CD4-positive, alpha-beta T cell (primary cell): ENCODE data around the gene TBX4. TPM values are rescaled to one million over a fixed set of nuclear protein-coding genes. Genes with fewer than 3 reads are reported as not detected.

Experiments
- ATAC-seq: fragments of 200-7000 bp; cut with Tn5 transposase; one replicate; pipeline ENCODE4 v1.10.0; 2022; ENCODE audit warnings: mild to moderate bottlenecking; ENCODE audit not compliant: poor library complexity
- CTCF ChIA-PET: fragments of 350-600 bp; sonication (Branson Sonifier 250); formaldehyde crosslinking; loops from one replicate; lab custom pipeline; 2021; ENCODE audit warnings: antibody characterized with exemption, inconsistent platforms; lab: Charles Lee
- POLR2A ChIA-PET: fragments of 350-600 bp; sonication (Branson Sonifier 250); formaldehyde crosslinking; loops from one replicate; lab custom pipeline; 2021; ENCODE audit warnings: antibody characterized with exemption, inconsistent platforms; lab: Charles Lee
- DNase-seq, 14 experiments: peaks; one replicate each; pipeline ENCODE4 v3.0.0-alpha.2; 2013 to 2020; ENCODE audit warnings: mixed read lengths in 2 of 14
- H3K27ac ChIP-seq, 2 donors: one replicate each; pipeline versions ENCODE4 v1.5.1 to v1.7.0; 2013; ENCODE audit warnings: low read length in 2 of 2, low read depth in 1 of 2, mild to moderate bottlenecking in 1 of 2
- H3K27me3 ChIP-seq, 2 experiments: 1 replicate in 1 of 2; 2 replicates in 1 of 2; pipeline versions ENCODE4 v1.6.1 to v1.7.0; 2013; ENCODE audit warnings: low read length in 2 of 2, control low read depth in 1 of 2, mild to moderate bottlenecking in 1 of 2, moderate library complexity in 1 of 2; ENCODE audit not compliant: insufficient read depth in 2 of 2, control insufficient read depth in 1 of 2
- H3K36me3 ChIP-seq: one replicate; pipeline ENCODE4 v1.6.1; 2013; ENCODE audit warnings: low read length, control low read depth; ENCODE audit not compliant: insufficient read depth
- H3K4me1 ChIP-seq: one replicate; pipeline ENCODE4 v1.6.1; 2013; ENCODE audit warnings: low read length, control low read depth; ENCODE audit not compliant: insufficient read depth
- H3K4me3 ChIP-seq: one replicate; pipeline ENCODE4 v1.5.1; 2013; ENCODE audit warnings: mild to moderate bottlenecking, low read length, moderate library complexity
- H3K9me3 ChIP-seq, 2 experiments: 1 replicate in 1 of 2; 2 replicates in 1 of 2; pipeline versions ENCODE4 v1.6.1 to v1.7.0; 2013; ENCODE audit warnings: low read length in 2 of 2, mild to moderate bottlenecking in 2 of 2, control low read depth in 1 of 2, moderate library complexity in 1 of 2; ENCODE audit not compliant: control insufficient read depth in 1 of 2, insufficient read depth in 1 of 2
- H3K27ac Mint-ChIP-seq: one replicate; pipeline ENCODE4 v1.8.0; 2020; ENCODE audit warnings: mixed read lengths
- H3K27me3 Mint-ChIP-seq: one replicate; pipeline ENCODE4 v1.8.0; 2021; ENCODE audit warnings: mixed read lengths
- H3K36me3 Mint-ChIP-seq: one replicate; pipeline ENCODE4 v1.8.0; 2021; ENCODE audit warnings: low read depth, mixed read lengths
- H3K4me1 Mint-ChIP-seq: one replicate; pipeline ENCODE4 v1.8.0; 2021; ENCODE audit warnings: low read depth, mixed read lengths
- H3K4me3 Mint-ChIP-seq: one replicate; pipeline ENCODE4 v1.8.0; 2020; ENCODE audit warnings: mild to moderate bottlenecking, mixed read lengths
- H3K9me3 Mint-ChIP-seq: one replicate; pipeline ENCODE4 v1.8.0; 2020; ENCODE audit warnings: mixed read lengths
- intact Hi-C, 2 experiments: fragments of 100-400 bp; cut with DNase I in 1 of 2; cut with micrococcal nuclease in 1 of 2; formaldehyde crosslinking; loops; one replicate each; pipeline versions ENCODE4 v1.15.1 to v1.9.0; 2023 to 2025; cut with DNase I, micrococcal nuclease
- total RNA-seq, 174 experiments: library from RNA in 2 of 174; stranded (reverse) in 2 of 174; gene quantifications; one replicate each; pipeline ENCODE4 v1.2.3 and lab custom pipeline; 2021 to 2026
- TF ChIP-seq, protein P1 (sequence below): fragments of 200-600 bp; IDR thresholded peaks from one replicate; pipeline ENCODE4 v1.8.0; 2022; ENCODE audit warnings: antibody characterized with exemption, mild to moderate bottlenecking

Gene TBX4
- total RNA-seq, 2 experiments from 2014 or later, result not detected

DNA sequence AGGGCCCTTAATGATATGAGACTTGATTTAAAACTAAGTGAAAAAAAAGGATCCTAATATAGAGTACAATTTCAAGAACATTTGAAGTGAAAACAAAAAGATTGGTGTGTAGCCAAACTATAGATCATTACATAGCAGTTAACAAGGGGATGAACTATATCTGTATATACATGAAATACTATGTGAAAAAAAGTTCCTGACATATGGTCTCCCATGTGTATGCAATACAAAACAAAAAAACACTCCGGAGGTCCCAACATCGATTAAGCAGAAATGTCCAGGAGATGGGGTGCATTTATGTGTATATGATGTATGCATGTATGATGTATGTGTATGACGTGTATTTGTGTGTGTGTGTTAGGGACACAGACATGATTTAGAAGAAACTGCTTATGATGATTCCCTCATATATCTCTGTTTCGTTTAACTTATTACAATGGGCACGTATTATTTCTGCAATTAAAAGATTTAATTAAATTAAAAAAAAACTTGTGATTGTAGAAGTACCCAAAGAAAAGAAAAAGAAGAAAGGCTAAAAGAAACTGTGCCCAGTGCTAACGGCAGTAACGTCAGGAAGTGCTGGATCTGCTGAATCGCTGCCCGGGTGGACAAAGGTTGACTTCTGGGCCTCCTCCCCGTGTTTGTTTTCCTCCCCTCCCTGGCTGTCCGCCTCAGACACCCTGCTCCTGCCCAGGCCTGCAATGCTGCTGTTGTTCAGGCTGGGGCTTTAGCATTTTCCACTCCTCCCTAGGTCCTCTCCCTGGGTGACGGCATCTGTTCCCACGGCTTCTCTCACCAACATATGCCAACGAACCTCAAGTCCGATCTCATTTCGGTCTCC lies 36.9 kb downstream of the TBX4 start:
- Histone ChIP-seq H3K36me3 (no peaks in the 10 kb centered on the region), H3K27me3 (peaks cover 0 to under 1% of the 10 kb centered on the region in 2 experiments), H3K9me3 (no peaks in the 10 kb centered on the region), H3K27ac (no peak overlapping the region), H3K4me1 (no peaks in the 10 kb centered on the region), H3K4me3 (no peak overlapping the region)
- intact Hi-C loops, result no loop called here
- H3K4me3 Mint-ChIP-seq, result no peak overlapping the region
- DNase-seq (no peak), ATAC-seq (no peak)
- H3K27me3 Mint-ChIP-seq, result peaks cover 5% of the 10 kb centered on the region
- POLR2A ChIA-PET, result no interaction called here
- no peaks in the 10 kb centered on the region for H3K4me1 Mint-ChIP-seq
- CTCF ChIA-PET, result no interaction called here
- no peaks in the 10 kb centered on the region for H3K9me3 Mint-ChIP-seq
- no peaks in the 10 kb centered on the region for H3K36me3 Mint-ChIP-seq
- no peak overlapping the region for H3K27ac Mint-ChIP-seq
- TF ChIP-seq, protein P1, sequence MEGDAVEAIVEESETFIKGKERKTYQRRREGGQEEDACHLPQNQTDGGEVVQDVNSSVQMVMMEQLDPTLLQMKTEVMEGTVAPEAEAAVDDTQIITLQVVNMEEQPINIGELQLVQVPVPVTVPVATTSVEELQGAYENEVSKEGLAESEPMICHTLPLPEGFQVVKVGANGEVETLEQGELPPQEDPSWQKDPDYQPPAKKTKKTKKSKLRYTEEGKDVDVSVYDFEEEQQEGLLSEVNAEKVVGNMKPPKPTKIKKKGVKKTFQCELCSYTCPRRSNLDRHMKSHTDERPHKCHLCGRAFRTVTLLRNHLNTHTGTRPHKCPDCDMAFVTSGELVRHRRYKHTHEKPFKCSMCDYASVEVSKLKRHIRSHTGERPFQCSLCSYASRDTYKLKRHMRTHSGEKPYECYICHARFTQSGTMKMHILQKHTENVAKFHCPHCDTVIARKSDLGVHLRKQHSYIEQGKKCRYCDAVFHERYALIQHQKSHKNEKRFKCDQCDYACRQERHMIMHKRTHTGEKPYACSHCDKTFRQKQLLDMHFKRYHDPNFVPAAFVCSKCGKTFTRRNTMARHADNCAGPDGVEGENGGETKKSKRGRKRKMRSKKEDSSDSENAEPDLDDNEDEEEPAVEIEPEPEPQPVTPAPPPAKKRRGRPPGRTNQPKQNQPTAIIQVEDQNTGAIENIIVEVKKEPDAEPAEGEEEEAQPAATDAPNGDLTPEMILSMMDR, result no peak

- H3K27ac ChIP-seq, result no peak overlapping the region
- Mint-ChIP-seq H3K27ac (no peak overlapping the region), H3K4me1 (no peaks in the 10 kb centered on the region), H3K4me3 (no peak overlapping the region), H3K9me3 (no peaks in the 10 kb centered on the region), H3K36me3 (no peaks in the 10 kb centered on the region), H3K27me3 (peaks cover 11% of the 10 kb centered on the region)
- H3K36me3 ChIP-seq, result no peaks in the 10 kb centered on the region
- ATAC-seq, result no peak
- ChIA-PET CTCF (no interaction called here), POLR2A (no interaction called here)
- peaks cover 3 to 7% of the 10 kb centered on the region in 2 experiments for H3K27me3 ChIP-seq
- H3K4me1 ChIP-seq, result no peaks in the 10 kb centered on the region
- no peak for DNase-seq
- no peaks in the 10 kb centered on the region for H3K9me3 ChIP-seq
- intact Hi-C loops, result no loop called here
- no peak overlapping the region for H3K4me3 ChIP-seq
- TF ChIP-seq, protein P1, result no peak
Observed at GRCh38 chr17:61489719-61490490, 37.7 kb downstream of the TBX4 start.

DNA sequence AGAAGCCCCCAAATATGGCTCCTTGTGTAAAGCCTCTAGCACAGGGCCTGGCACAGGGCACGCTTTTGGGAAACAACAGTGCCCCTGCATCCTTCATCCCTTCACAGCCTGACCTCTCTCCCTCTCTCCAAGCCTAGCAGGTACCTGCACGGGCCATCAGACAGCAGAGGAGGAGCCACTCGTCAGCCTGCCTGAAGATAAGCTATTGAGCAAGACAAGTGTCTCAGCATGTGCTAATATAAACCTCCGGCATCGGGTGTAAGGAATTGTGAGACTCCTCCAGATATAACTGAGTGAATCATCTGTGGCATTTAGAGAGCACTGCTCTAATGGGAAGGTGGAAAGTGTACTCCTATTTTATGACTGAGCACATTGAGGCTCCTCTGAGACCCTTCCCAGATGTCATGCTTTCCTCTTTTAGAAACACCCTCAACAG lies 38.3 kb downstream of the TBX4 start:
- CTCF ChIA-PET, result no interaction called here
- DNase-seq (no peak), ATAC-seq (no peak)
- Mint-ChIP-seq H3K27ac (no peak overlapping the region), H3K4me1 (no peaks in the 10 kb centered on the region), H3K36me3 (no peaks in the 10 kb centered on the region), H3K9me3 (no peaks in the 10 kb centered on the region), H3K4me3 (no peak overlapping the region), H3K27me3 (peaks cover 13% of the 10 kb centered on the region)
- Histone ChIP-seq H3K27me3 (peaks cover 3 to 7% of the 10 kb centered on the region in 2 experiments), H3K36me3 (no peaks in the 10 kb centered on the region), H3K27ac (no peak overlapping the region), H3K9me3 (no peaks in the 10 kb centered on the region), H3K4me3 (no peak overlapping the region), H3K4me1 (no peaks in the 10 kb centered on the region)
- TF ChIP-seq, protein P1, result no peak
- POLR2A ChIA-PET, result no interaction called here
- intact Hi-C loops, result no loop called here
